ENCODE results near the gene TRAF1.

The TRAF1 gene

GRCh38 chr9:120885958-120886357 lies 40.6 kb downstream of the TRAF1 start:
- no peak for DNase-seq

- DNase-seq = no peak
These were observed 41.1 kb downstream of the TRAF1 start for GRCh38 chr9:120885457-120885856.

- DNase-seq = no peak
These were observed 43.0 kb downstream of the TRAF1 start for GRCh38 chr9:120883608-120883996.

- no peak for DNase-seq
These were observed 43.5 kb downstream of the TRAF1 start for GRCh38 chr9:120882935-120883607.

- no peak for DNase-seq
These were observed 47.1 kb downstream of the TRAF1 start for GRCh38 chr9:120879446-120879845.

- DNase-seq = peak; percentile 26
These were observed 48.1 kb downstream of the TRAF1 start for GRCh38 chr9:120878188-120879130.

- peak; percentile 70 for DNase-seq
These were observed 49.1 kb downstream of the TRAF1 start for GRCh38 chr9:120877276-120878034.

- DNase-seq = peak; percentile 70
These were observed 49.8 kb downstream of the TRAF1 start, which contains the start of gene PHF19 for GRCh38 chr9:120876842-120877240. TSS of gene PHF19 (minus strand) at chr9:120877188. CDS start at chr9:120874741, 2,447 bp downstream.

- peak; percentile 91 for DNase-seq
These were observed 50.4 kb downstream of the TRAF1 start for GRCh38 chr9:120875954-120876841.

GRCh38 chr9:120875643-120875953 lies 51.0 kb downstream of the TRAF1 start:
- no peak for DNase-seq

GRCh38 chr9:120875195-120875565 lies 51.4 kb downstream of the TRAF1 start:
- DNase-seq = no peak

- no peak for DNase-seq
These were observed 52.1 kb downstream of the TRAF1 start for GRCh38 chr9:120874226-120875194.

- DNase-seq = no peak
These were observed 53.1 kb downstream of the TRAF1 start for GRCh38 chr9:120873512-120873911.

- no peak for DNase-seq
These were observed 53.6 kb downstream of the TRAF1 start for GRCh38 chr9:120872791-120873502.

GRCh38 chr9:120870206-120870605 lies 56.4 kb downstream of the TRAF1 start:
- DNase-seq = no peak

GRCh38 chr9:120869726-120870125 lies 56.9 kb downstream of the TRAF1 start:
- DNase-seq = no peak

- DNase-seq = no peak
These were observed 57.3 kb downstream of the TRAF1 start for GRCh38 chr9:120869360-120869687.

GRCh38 chr9:120868676-120869359 lies 57.8 kb downstream of the TRAF1 start:
- peak; percentile 78 for DNase-seq

- DNase-seq = no peak
These were observed 58.3 kb downstream of the TRAF1 start for GRCh38 chr9:120868339-120868675.

GRCh38 chr9:120867676-120868338 lies 58.8 kb downstream of the TRAF1 start:
- no peak for DNase-seq
